GM21619 (cell line): Measurements from ENCODE around the gene SALL1.

ENCODE experiments used
- ATAC-seq: cut with Tn5 transposase; IDR thresholded peaks from one replicate; pipeline ENCODE4 v1.9.1; 2021; ENCODE audit not compliant: unreplicated experiment

The SALL1 gene

GRCh38 chr16:51150888-51151320 lies at the start of gene SALL1:
SALL1 (minus strand) TSS chr16:51151270; CDS start chr16:51151241, 29 bp downstream.
- no peak for ATAC-seq

- no peak for ATAC-seq
Measured at GRCh38 chr16:51200793-51201192, 49.7 kb upstream of the SALL1 start.

DNA sequence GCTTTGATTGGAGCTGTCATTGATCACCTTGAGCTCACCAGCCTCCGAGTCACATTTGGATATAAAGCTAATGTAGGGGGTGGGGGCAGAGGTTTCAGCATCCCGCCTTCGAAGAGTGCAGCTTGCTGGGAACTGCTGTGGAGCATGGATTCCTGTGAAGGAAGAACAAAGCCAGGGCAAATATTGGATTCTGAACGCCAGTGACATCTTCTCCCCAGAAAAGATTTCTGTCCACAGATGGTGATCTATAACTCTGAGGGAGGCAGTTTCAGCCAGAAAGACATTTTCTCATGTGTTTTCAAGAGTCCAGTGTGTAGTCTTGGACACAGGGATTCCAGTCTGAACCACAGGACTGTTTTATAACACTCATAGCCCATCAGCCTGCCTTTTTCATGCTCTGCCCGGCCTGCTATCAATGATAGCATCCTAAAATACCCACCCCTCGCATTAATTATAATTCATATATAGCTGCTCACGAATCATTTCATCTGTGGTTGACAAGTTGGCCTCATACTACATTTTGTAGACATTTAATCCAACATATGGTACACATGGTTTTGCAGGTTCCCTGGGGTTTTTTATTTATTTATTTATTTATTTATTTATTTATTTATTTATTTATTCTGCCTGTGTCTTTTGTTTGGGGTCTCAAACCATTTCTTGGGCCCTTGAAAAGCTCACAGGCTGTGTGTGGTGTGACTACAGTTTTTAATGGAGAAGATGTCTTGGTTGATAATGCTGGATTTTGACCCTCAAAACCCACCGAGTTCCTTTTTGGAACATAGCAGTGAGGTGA lies 47.1 kb upstream of the SALL1 start:
- no peak for ATAC-seq

DNA sequence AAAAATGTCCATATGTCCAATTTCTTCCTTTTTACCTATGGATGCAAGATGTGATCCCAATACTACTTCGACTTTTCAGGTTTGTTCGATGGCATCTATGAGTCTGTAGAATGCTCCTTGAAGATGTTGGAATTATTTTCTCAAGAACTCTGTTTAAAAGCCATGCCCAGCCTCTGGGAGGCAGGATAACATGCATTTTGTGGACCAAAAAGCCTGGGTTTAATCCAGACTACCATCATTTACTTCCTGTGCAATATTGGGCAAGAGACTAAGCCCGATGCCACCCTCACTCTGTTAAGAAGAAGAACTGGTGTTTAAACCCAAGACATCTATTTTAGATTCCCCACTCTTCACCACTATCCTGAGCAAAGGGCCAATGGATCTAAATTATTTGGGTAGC lies 42.8 kb upstream of the SALL1 start:
- no peak for ATAC-seq

DNA sequence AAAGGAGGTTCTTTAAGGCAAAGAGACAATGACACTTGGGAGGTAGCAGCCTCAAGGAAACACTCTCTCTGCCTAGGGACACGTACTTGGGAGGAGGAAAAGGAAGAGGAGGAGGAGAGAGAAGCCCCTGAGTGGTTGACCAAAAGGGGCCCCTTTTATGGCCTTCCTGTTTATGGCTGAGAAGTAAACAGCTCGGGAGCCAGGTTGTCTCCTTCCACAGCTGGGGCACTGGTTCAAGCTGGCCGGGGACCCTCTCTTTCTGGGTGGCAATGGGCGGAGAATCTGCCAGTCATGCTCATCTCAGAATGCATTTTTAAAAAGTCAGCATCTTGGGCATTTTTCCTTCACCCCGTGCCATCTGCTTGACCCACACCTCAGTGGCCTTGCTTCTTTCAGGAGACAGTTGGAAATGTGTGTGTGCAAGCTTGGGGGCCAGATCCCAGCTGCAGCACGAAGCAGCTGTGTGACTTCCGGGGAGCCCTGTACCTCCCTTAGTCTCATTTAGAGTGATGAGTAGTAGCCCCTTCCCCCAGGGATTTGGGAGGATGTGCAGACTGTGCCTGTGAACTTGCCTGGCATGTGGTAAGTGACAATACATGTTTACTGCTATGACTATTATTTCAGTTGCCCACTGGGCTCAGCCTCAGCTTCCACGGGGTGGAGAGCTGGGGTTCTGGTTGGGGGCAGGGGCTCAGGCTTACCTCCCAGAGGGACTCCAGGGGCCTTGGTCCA lies 33.8 kb upstream of the SALL1 start:
- peak; percentile 77 for ATAC-seq

- no peak for ATAC-seq
Measured at GRCh38 chr16:51181503-51181811, 30.4 kb upstream of the SALL1 start.

DNA sequence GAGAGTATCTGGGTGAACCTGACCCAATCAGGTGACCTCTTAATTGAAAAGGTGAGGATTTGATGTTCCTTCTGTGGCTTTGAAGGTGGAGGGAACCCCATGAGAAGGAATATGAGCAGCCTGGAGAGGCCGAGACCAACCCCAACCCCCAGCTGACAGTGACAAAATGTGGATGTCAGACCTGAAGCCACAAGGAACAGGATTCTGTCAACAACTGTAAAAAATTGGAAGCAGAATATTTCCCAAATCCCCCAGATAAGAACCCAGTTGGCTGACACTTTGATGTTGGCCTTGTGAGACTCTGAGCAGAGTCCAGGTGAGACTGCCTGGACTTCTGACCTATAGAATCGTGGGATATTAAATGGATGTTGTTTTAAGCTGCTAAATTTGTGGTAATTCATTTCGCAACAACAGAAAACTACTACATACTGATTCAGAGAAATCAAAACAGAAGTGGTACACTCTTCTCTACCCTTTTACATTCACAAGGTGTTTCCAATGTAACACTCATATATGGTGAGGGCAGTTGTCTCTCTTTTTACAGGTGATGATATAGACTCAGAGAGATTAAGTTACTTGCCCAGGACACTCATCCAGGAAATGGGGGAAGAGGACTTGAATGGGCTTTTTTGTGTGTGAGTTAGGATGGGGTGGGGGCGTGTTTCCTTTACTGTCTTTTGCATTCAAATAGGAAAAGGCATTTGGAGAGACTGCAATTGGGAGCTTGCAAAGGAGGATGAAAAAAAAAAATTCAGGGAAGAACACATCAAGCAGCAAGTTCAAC lies 29.8 kb upstream of the SALL1 start:
- no peak for ATAC-seq

DNA sequence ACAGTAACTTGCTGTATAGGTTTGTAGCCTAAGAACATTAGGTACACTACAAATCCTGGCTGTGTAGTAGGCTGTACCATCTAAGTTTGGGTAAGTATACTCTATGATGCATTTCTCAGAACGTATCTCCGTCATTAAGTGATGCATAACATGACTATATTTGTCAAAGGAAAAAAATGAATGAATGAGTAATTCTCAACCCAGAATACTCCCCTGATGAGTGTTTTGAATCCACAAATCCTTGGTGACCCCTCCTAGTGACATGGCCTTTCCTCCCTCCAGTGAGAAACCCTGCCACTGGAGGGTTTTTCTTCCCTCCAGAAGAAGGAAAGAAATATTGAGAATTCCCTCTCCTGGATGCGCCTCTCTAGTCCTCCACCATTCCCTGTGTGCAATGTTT lies 24.0 kb upstream of the SALL1 start:
- no peak for ATAC-seq

DNA sequence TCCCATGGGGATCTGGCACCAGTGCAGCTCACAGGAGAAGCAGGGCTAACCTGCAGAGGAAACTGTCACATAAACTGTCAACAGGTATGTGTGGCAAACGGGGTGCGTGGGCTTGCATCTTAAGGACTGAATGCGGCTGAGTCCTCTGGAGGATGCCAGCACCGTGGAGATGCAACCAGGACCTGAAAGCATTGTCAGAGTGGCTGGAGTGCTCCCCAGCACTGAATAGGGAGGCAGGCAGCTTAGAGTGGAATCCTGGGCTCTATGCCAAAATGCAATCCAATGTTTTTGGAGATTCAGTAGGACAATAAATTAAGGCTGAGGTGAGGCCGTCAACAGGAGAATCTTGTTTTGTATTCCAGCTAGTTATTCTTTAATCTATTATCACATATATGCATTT lies 21.3 kb upstream of the SALL1 start:
- ATAC-seq: no peak

DNA sequence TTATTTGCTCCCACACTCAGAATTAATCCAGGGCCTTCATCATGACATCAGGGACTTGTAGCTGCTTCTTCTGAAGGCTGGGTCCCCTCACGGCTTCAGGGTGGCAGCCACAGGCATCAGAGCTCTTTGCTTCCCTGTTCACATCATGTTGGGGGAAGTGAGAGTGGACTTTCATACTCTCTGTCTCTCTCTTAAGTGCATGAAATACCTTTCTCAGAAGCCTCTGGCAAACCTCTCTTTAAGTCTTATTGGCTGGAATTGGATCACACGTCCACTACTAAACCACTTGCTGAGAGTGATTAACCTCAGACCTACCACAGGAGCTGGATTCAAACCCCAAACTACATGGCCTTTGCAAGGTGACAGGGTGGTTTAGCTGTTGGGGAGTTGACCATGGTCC lies 17.7 kb upstream of the SALL1 start:
- ATAC-seq: no peak

DNA sequence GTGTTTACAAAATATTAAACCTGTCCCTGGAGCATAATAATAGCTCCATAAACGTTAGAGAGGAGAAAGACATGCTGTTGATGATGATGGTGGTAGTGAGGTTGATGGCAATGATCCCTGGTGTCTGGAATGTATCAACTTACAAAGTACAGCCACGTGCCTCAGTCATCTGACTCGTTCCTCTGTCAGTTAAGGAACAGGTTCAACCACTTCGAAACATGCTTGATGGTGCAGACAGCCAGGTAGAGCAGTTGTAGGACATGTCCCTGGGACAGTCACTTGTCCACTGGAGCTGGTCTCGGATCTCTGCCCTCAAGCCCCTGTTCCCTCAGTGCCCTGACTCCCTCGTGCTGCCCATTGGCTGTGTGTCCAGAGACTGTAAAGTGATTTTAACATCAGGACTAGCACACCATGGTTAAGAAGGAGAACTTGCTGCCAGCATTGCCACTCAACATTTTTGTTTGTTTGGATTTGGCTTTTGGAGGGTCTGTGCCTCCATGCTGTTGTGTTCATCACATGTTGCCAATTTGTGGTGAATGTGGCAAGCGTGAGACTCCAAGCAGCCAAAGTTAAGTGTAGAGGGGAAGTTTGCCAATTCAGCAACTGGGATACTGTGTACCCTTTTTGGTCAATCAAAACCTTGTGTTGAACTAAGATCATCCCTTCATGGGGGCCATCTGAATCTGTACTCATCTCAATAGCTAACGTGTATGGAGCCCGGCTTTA lies 16.3 kb upstream of the SALL1 start:
- ATAC-seq: no peak

GRCh38 chr16:51166541-51166940 lies 15.5 kb upstream of the SALL1 start:
- no peak for ATAC-seq

DNA sequence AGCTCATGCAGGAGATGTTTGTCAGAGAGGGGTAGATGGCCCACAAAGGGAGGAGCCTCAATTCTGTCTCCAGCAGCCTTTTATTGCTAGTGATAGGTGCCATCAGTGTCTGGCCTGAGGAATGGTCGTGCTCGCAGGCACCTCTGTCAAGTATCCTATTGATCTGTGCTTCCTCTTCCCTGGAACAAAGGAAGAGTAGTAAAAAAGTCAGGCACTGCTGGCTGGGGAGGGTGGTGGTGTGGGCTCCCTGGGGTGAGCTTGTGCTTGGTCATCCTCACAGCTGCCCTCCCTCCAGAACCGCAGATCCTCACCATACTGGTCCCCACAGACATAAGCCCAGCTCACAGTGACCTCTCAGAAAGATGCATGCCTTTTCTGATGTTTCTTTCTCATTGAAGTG lies 15.0 kb upstream of the SALL1 start:
- no peak for ATAC-seq

DNA sequence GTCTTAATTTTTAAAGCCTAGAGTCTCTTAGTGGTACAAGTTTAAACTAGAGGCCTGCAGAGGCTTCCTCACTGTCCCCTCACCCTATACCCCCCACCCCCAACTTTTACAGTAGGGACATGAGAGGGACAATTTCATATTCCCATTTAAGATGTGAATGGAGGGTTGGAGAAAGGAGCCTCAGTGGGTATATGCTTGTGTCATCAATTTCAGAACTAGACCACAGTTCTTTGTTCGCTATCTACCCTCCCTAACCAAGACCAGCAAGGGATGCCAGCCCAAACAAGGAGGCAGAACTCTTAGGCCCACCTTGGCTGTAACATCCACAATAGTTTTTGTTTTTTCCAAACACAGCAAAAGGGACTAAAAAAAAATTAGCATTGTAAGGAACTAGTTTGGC lies 14.0 kb upstream of the SALL1 start:
- no peak for ATAC-seq

GRCh38 chr16:51164574-51164973 lies 13.5 kb upstream of the SALL1 start:
- no peak for ATAC-seq

DNA sequence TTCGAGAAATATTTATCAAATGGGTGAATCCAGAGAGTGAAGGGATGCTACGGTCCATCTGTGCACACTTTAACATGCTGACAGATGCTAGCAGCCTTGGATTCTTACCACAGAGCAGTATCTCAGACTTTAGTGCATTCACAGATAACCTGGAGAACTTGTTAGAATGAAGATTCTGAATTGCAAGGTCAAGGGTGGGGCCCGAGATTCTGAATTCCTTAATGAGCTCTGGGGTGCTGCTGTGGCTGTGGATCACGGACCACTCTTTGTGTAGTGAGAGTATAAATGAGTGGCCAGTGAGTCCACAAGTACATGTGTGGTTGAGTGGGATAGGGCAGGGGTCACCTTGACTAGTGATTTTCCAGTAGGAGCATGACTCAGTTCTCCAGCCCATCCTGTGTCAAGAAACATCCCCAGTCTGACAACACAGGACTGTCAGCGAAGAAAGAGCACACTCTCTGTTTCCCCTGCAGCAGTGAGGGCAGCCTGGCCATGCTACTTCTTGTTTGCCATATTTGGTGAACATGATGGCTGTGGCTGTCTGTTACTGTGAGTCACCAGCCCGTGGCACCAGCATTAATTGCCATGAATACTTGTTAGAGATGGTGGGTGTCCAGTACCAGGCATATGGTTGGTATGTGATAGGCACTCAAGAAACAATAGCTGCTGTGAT lies 13.0 kb upstream of the SALL1 start:
- ATAC-seq: no peak

- no peak for ATAC-seq
Measured at GRCh38 chr16:51163366-51163765, 12.3 kb upstream of the SALL1 start.

DNA sequence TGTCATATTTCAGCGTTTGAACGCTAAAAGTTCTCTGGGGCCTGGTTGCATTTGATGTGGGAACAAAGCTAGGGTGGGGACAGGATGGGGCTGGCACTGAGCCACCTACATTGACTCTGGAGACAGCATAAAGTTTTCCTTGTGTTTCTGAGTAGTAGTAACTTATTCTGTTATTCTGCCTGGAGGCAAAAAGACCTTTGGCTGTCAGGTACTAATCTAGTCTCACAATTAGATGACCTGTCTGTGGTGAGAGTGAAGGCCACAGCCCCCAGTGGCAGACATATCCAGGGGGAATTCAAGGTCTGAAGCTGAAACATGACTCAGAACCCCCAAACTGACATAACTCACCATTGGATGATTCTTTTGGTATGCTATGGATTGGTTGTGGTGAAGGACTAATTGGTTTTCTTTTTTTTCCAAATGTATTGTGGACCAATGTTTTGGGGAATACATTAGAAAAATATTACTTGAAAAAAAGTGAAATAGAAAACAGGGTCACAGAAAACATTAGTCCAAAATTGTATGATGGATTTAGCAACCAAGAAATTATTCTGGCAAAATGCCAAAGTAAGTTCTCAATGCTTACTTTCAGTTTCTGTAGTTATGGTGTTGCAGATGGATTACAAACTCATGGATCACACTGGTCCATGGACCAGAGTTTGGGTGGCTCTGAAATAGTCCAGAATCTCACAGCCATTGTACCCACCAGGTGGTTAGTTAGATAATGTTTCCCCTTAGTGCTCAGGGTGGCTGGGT lies 10.5 kb upstream of the SALL1 start:
- no peak for ATAC-seq

- no peak for ATAC-seq
Measured at GRCh38 chr16:51159865-51160264, 8.8 kb upstream of the SALL1 start.

DNA sequence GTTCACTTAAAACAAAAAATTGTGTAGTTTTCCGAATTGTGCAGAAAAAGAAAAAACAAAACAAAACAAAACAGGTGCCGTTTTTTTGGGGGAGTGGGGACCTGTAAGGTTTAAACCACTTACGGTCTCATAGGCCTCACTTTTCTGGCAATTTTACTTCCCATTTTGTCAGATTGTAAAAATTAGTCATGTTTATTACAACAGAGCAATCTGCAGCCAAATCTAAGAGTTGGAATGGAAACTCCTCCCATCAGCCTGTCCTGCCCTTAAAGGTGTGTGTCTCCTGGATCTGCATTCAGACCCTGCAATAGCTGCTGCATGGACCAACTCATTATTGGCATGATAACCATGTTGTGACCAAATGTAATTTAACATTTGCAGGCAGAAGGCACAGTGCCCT lies 8.2 kb upstream of the SALL1 start:
- no peak for ATAC-seq
